GM12891 (cell line): ENCODE measurements around the gene HSD17B1.

Experiments
- DNase-seq: peaks from one replicate; pipeline ENCODE4 v3.0.0; 2011; ENCODE audit warnings: low spot score; ENCODE audit not compliant: insufficient read length
- FAIRE-seq: peaks from 2 replicates; lab custom pipeline; 2011; peaks lifted over from hg19 to GRCh38; lab: Jason Lieb, UNC
- PAX5 ChIP-seq: IDR thresholded peaks from 2 replicates; pipeline ENCODE4 v1.6.1; 2011; ENCODE audit warnings: low read length, moderate library complexity, mild to moderate bottlenecking; ENCODE audit not compliant: insufficient read depth, severe bottlenecking
- POLR2A ChIP-seq: IDR thresholded peaks from 2 replicates; pipeline ENCODE4 v1.6.1; 2011; ENCODE audit warnings: low read depth, low read length, control low read depth
- POLR2AphosphoS5 ChIP-seq: IDR thresholded peaks from 2 replicates; pipeline ENCODE4 v1.6.1; 2011; ENCODE audit warnings: low read depth, low read length, control low read depth
- POU2F2 ChIP-seq: IDR thresholded peaks from 2 replicates; pipeline ENCODE4 v1.6.1; 2011; ENCODE audit warnings: low read depth, mild to moderate bottlenecking, control low read depth, low read length, moderate library complexity
- SPI1 ChIP-seq: IDR thresholded peaks from 2 replicates; pipeline ENCODE4 v1.6.1; 2011; ENCODE audit warnings: low read depth, low read length, control low read depth
- TAF1 ChIP-seq: IDR thresholded peaks from 2 replicates; pipeline ENCODE4 v1.6.1; 2011; ENCODE audit warnings: low read depth, low read length, control low read depth

Gene HSD17B1

GRCh38 chr17:42522798-42523278 lies 29.9 kb upstream of the HSD17B1 start:
- FAIRE-seq: no peak
- TF ChIP-seq POLR2A (no peak), PAX5 (no peak), TAF1 (no peak), POLR2AphosphoS5 (no peak), POU2F2 (no peak), SPI1 (no peak)

GRCh38 chr17:42525221-42525620 lies 27.5 kb upstream of the HSD17B1 start:
- DNase-seq (no peak), FAIRE-seq (no peak)
- no peak for TF ChIP-seq SPI1
- TF ChIP-seq POLR2A: no peak
- TF ChIP-seq POLR2AphosphoS5: no peak
- TF ChIP-seq POU2F2: no peak
- no peak for TF ChIP-seq TAF1
- TF ChIP-seq PAX5: no peak

More at GRCh38 chr17:42522798-42523278, 29.9 kb upstream of the HSD17B1 start:
- no peak for DNase-seq

- FAIRE-seq: no peak
Measured at GRCh38 chr17:42526031-42526444, 26.7 kb upstream of the HSD17B1 start.

GRCh38 chr17:42527932-42528331 lies 24.8 kb upstream of the HSD17B1 start:
- DNase-seq: no peak
- TF ChIP-seq PAX5: no peak
- TF ChIP-seq SPI1: no peak
- no peak for TF ChIP-seq POU2F2
- TF ChIP-seq TAF1: no peak
- TF ChIP-seq POLR2A: no peak
- no peak for TF ChIP-seq POLR2AphosphoS5
- FAIRE-seq: no peak

More at GRCh38 chr17:42526031-42526444, 26.7 kb upstream of the HSD17B1 start:
- DNase-seq: no peak
- TF ChIP-seq POU2F2: no peak
- no peak for TF ChIP-seq POLR2A
- TF ChIP-seq POLR2AphosphoS5: no peak
- TF ChIP-seq TAF1: no peak
- TF ChIP-seq SPI1: no peak
- no peak for TF ChIP-seq PAX5

- no peak for TF ChIP-seq POLR2AphosphoS5
- TF ChIP-seq SPI1: no peak
- no peak for TF ChIP-seq POLR2A
- TF ChIP-seq TAF1: no peak
- no peak for TF ChIP-seq PAX5
- no peak for TF ChIP-seq POU2F2
- DNase-seq (no peak), FAIRE-seq (no peak)
Measured at GRCh38 chr17:42529061-42529460, 23.7 kb upstream of the HSD17B1 start.

- DNase-seq: no peak
- no peak for FAIRE-seq
- TF ChIP-seq SPI1 (no peak), PAX5 (no peak), POU2F2 (no peak), TAF1 (no peak), POLR2A (no peak), POLR2AphosphoS5 (no peak)
Measured at GRCh38 chr17:42530952-42531454, 21.7 kb upstream of the HSD17B1 start.

- no peak for DNase-seq
- TF ChIP-seq TAF1: no peak
- no peak for TF ChIP-seq POLR2A
- TF ChIP-seq POU2F2: no peak
- TF ChIP-seq SPI1: no peak
- no peak for TF ChIP-seq POLR2AphosphoS5
- no peak for TF ChIP-seq PAX5
Measured at GRCh38 chr17:42531455-42532354, 21.0 kb upstream of the HSD17B1 start.

GRCh38 chr17:42535155-42536047 lies 17.3 kb upstream of the HSD17B1 start:
- 0 out of 2 replicates have a peak, but pooled peaks have one; percentile 0 for TF ChIP-seq SPI1
- TF ChIP-seq POU2F2: no peak
- DNase-seq (no peak), FAIRE-seq (no peak)

More at GRCh38 chr17:42531455-42532354, 21.0 kb upstream of the HSD17B1 start:
- FAIRE-seq: peak; percentile 73

GRCh38 chr17:42536048-42536371 lies 16.7 kb upstream of the HSD17B1 start, which contains the start of gene NAGLU:
NAGLU (plus strand) TSS chr17:42536241; CDS start chr17:42536273, 32 bp downstream.
- TF ChIP-seq PAX5 (no peak), POLR2AphosphoS5 (no peak; the same call in 1 of the 2 replicates), POLR2A (no peak), SPI1 (0 out of 2 replicates have a peak, but pooled peaks have one; percentile 0), POU2F2 (peak; percentile 66; the same call in 1 of the 2 replicates)
- peak; percentile 84 for FAIRE-seq
- peak; percentile 99 for DNase-seq
